ENCODE measurements around the gene P2RX6.
"Not testable (repeated sequence)": the region's sequence is repeated elsewhere in the genome, so short reads cannot be mapped to it uniquely, and the experiment has no call there.

Gene P2RX6

GRCh38 chr22:21032037-21032867 is 17.3 kb downstream of the P2RX6 start, which contains the start of gene SLC7A4:
SLC7A4 (minus strand) TSS chr22:21032561; CDS start chr22:21031812, 749 bp downstream.
- ChIA-PET POLR2A (no interaction called here), CTCF (interaction anchor here (1.6 kb wide), 1 partner anchor 11 kb away, joined by 5 read pairs; no protein-coding TSS in a partner anchor)
- no peak for TF ChIP-seq CTCF (IDR thresholded peaks at IDR 0.05; ENCODE audit: control extremely low read depth, extremely low read depth, low read depth, missing control alignments)
- DNase-seq (ENCODE audit: extremely low spot score) = no peak

DNA sequence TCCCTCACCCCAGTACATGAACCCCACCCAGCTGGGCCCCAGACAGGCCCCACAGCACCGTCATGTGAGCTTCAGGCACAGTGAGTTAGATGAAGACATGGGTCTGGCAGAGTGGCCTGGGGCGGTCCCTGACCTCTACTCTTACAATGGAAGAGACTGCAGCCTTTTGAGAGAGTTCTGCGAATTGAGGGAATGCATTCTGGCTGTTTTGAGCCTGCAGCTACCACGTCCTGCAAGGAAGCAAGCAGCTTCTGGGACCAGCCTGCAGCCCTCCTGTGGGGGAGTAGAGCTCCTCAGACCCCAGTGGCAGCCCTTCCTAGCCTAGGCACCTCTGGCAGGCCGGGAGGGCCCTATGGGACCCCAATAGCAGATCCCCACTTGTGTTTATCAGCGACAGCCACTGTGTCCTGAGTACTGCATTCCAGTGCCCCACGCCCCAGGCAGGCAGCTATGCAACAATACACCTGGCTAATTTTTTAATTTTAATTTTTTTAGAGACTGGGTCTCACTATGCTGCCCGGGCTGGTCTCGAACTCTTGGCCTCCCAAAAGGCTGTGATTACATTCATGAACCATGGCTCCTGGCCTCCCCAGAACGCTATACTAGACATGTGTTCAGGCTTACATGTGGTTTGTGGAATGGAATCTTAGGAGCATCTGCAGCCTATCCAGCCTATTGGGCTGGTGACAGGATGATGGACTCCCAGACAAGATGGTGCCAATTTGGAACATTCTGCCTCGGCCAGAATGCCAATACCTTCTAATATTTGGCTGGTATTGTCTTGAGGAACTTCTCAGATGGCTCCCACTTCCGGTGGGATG is 18.1 kb downstream of the P2RX6 start:
- CTCF ChIA-PET = interaction anchor here (1.6 kb wide), 1 partner anchor 12 kb away, joined by 5 read pairs; no protein-coding TSS in a partner anchor

DNA sequence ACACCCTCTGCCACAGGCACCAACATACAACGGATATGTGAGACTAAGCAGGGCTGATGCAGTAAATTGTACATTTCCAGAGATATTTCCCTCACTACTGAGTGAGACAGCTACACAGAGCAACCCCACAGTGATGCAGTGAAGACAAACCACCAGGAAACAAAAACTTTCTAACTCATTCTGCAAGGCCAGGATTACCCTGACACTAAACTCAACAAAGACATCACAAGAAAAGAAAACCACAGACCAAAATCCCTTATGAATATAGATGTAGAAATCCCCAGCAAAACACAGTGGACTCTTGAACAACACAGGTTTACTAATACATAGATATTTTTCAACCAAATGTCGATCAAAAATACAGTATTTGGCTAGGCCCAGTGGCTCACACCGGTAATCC is 18.9 kb downstream of the P2RX6 start:
- ChIA-PET POLR2A (no interaction called here), CTCF (no interaction called here)
- DNase-seq (ENCODE audit: extremely low spot score) = no peak
- TF ChIP-seq CTCF (IDR thresholded peaks at IDR 0.05; ENCODE audit: control extremely low read depth, extremely low read depth, low read depth, missing control alignments) = no peak

More for the DNA sequence above, 18.1 kb downstream of the P2RX6 start:
- TF ChIP-seq CTCF (IDR thresholded peaks at IDR 0.05; ENCODE audit: control extremely low read depth, extremely low read depth, low read depth, missing control alignments) = no peak
- POLR2A ChIA-PET = no interaction called here
- DNase-seq (ENCODE audit: extremely low spot score) = no peak

DNA sequence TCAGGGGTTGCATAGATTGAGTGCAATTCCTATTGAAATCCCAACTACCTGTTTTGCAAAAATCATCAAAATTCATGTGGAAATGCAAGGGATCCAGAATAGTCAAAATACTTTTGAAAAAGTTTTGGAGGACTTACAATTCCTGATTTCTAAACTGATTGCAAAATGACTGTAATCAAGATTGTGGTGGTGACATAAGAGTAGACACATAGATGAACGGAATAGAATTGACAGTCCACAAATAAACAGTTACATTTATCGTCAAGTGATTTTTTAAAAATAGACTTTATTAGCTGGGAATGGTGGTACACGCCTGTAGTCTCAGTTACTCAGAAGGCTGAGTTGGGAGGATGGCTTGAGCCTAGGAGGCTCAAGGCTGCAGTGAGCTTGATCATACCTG is 20.0 kb downstream of the P2RX6 start:
- POLR2A ChIA-PET = no interaction called here
- no peak for DNase-seq (ENCODE audit: extremely low spot score)
- no peak for TF ChIP-seq CTCF (IDR thresholded peaks at IDR 0.05; ENCODE audit: control extremely low read depth, extremely low read depth, low read depth, missing control alignments)
- CTCF ChIA-PET = no interaction called here

- ChIA-PET POLR2A (no interaction called here), CTCF (interaction anchor here (1.3 to 1.4 kb wide), 2 partner anchors 32 to 153 kb away, joined by 3 to 4 read pairs; no protein-coding TSS in a partner anchor)
- TF ChIP-seq CTCF (IDR thresholded peaks at IDR 0.05; ENCODE audit: control extremely low read depth, extremely low read depth, low read depth, missing control alignments) = no peak
- no peak for DNase-seq (ENCODE audit: extremely low spot score)
Measured at GRCh38 chr22:21038405-21038804, 23.4 kb downstream of the P2RX6 start.

DNA sequence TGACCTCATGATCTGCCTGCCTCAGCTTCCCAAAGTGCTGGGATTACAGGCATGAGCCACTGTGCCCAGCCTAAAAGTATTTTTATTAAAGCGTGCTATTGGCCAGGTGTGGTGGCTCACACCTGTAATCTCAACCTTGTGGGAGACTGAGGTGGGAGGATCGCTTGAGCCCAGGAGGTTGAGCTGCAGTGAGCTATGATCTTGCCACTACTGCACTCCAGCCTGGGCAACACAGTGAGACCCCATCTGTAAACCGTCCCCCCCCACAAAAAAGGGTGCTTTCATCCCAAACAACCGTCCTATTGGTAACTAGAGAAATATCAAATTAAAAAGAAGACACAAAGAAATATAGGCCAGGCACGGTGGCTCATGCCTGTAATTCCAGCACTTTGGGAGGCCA is 24.2 kb downstream of the P2RX6 start:
- CTCF ChIA-PET; POLR2A ChIA-PET; DNase-seq (ENCODE audit: extremely low spot score): not testable (repeated sequence)

All from GM10248 (cell line).